Measurements from ENCODE around the gene CFAP61.

Gene CFAP61

GRCh38 chr20:20275636-20276035, 223.3 kb downstream of the CFAP61 start:
- no peak for DNase-seq (ENCODE audit: low read depth)

- no peak for DNase-seq (ENCODE audit: low read depth)
Observed at GRCh38 chr20:20276811-20277530, 224.6 kb downstream of the CFAP61 start.

- DNase-seq (ENCODE audit: low read depth) = no peak
Observed at GRCh38 chr20:20277894-20278335, 225.6 kb downstream of the CFAP61 start.

- no peak for DNase-seq (ENCODE audit: low read depth)
Observed at GRCh38 chr20:20286061-20286460, 233.7 kb downstream of the CFAP61 start.

GRCh38 chr20:20289331-20289730, 237.0 kb downstream of the CFAP61 start:
- DNase-seq (ENCODE audit: low read depth) = no peak

DNA sequence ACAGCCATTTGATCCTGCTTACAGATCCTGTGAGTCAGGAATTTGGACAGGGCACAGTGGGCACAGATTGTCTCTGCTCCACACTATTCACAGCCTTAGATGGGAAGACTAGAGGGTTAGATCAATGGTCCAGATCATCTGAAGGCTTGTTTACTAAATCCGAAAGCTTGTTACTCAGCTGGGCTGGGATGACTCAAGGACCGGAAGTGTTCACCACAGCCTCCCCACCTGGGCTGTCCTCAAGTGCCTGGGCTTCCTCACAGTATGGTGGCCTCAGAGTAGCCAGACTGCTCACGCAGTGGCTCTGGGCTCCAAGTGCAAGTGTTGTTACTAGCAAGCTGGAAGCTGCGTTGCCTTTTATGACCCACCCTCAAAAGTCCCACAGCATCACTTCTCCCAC, 240.1 kb downstream of the CFAP61 start:
- no peak for DNase-seq (ENCODE audit: low read depth)

DNA sequence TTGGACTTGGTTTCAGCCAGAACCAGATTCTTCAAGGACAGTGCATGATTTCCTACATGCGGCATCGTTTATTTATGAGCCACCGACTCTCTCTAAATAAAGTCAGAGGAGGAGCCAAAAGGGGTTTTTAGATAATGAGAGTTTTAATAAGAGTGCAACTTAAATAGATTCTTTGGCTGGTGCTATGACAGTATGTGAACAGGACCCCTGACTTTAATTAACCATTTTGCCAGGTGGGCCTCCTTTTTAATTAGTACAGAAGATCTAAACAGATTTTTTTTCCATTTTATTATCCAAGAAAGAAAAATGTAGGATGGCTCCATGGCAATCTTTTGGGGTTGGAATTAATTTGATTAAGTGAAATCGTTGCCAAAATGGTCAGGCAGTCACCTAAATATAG, 240.8 kb downstream of the CFAP61 start:
- DNase-seq (ENCODE audit: low read depth) = no peak

DNA sequence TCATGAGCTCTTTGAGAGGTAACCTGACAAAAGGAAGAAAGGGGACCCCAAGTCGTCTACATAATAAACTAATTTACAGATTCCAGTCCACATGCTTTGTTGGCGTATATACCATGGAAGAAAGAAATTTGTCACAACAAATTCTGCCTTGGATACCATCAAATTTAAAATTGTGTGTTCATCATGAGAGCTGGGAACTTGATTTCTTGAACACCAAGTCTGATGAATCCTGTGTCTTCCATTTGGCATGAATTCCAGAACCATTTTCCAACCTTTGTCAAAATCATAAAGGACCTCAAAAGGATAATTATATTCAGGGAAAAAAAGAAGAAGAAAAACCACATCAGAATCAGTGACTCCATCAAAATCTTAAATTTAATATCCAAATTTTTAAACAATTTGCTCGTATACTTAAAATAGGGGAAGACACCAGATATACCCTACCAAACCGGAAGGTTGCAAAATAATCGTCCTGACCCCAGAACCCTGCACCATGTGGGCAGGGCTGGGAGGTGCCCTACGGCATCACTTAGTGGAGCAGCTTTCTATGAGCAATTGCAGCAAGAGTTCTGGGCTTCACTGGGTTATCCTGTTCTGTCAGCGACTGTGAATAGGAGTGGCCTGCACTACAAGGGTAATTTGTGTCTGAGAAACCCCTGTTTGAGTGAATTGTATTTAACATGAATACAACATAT, 241.5 kb downstream of the CFAP61 start:
- no peak for DNase-seq (ENCODE audit: low read depth)

DNA sequence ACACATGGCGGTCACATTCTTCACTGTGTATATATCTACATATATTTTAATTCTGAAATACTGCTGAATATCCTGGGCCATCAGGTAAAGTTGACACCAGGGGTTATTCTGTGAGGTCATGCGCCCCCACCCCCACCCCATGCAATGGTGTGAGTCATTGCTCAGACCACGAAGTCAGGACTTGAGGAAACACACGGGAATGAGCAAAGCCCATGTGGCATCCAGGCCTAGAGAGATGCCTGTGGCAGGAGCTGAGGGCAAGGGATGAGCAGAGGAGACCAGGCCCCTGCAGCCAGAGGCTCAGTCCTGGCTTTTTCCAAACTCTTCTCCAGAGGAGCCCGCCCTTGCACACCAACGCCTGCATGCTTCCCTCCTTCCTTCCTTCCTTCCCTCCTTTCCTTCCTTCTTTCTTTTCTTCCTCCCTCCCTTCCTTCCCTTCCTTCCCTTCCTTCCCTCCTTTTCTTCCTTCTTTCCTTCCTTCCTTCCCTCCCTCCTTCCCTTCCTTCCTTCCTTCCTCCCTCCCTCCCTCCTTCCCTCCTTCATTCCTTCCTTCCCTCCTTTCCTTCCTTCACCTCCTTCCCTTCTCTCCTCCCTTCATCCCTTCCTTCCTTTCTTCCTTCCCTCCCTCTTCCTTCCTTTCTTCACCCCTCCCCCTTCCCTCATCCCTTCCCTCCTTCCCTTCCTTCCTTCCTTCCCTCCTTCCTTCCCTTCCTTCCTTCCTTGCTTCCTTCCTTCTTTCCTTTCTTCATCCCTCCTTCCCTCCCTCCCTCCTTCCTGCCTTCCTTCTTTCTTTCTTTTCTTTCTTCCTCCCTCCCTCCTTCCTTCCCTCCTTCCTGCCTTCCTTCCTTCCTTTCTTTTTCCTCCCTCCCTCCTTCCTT, 243.5 kb downstream of the CFAP61 start:
- no peak for DNase-seq (ENCODE audit: low read depth)

DNA sequence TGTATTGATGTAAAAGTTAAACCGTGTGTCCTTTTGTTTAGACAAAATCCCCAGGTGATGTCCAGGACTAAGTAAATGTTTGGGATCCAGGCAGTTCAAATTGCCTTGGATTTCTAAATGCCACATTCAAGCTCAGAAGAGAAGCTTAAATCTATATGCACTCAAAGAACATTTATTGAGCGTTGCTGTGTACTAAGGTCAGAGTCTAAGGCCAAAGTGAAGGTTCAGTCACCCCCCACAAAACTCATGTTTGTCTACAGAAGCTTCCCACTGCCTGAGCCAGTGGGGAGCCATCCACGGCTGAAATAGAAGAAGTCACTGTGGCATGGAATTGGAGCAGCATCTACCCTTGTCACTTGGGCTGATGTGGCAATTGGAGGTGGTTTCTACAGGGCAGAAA, 244.8 kb downstream of the CFAP61 start:
- DNase-seq (ENCODE audit: low read depth) = no peak

GRCh38 chr20:20297752-20298151, 245.4 kb downstream of the CFAP61 start:
- DNase-seq (ENCODE audit: low read depth) = no peak

- DNase-seq (ENCODE audit: low read depth) = no peak
Observed at GRCh38 chr20:20299904-20300303, 247.6 kb downstream of the CFAP61 start.

DNA sequence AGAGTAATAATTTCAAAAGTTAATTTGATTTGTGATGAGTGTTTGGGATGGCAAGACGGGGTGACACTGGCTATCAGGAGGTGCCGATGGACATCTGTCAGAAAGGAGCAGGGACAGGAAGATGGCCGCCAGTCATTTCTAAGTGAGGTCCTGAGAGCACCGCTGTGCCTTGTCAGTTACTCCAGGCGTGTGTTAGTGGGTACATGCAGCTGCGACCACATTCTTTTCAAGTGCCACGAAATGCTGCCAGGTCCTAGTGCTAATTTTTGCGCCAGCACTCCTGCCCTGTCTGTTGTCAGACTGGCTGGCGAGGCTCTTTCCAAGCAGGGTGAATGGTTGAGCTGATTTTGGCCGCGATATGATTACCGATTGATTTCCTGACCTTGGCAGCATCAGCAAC, 251.0 kb downstream of the CFAP61 start:
- no peak for DNase-seq (ENCODE audit: low read depth)

GRCh38 chr20:20303742-20304141, 251.4 kb downstream of the CFAP61 start:
- no peak for DNase-seq (ENCODE audit: low read depth)

GRCh38 chr20:20304942-20305341, 252.6 kb downstream of the CFAP61 start:
- no peak for DNase-seq (ENCODE audit: low read depth)

GRCh38 chr20:20312562-20312961, 260.2 kb downstream of the CFAP61 start:
- DNase-seq (ENCODE audit: low read depth) = no peak

DNA sequence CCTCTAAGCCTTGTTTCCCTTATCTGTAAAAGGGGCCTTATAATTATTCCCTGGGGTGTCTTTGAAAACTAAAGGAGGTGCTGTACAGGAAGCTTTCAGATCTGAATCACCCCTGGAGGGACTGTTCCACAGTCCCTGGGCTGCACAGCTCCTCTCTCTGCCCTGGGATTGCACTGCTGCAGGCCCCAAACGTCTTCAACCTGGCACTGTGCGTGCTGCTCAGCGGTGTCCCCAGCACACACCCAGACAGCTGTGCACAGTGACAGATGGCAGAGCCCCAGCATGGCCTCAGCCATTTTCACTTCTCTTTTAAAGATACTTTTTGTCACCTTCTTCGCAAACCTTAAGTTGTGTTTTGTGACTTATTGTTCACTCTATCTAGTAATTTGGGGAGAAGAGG, 264.9 kb downstream of the CFAP61 start:
- no peak for DNase-seq (ENCODE audit: low read depth)

GRCh38 chr20:20317621-20318364, 265.5 kb downstream of the CFAP61 start:
- DNase-seq (ENCODE audit: low read depth) = no peak

GRCh38 chr20:20318365-20319161, 266.2 kb downstream of the CFAP61 start:
- no peak for DNase-seq (ENCODE audit: low read depth)

DNA sequence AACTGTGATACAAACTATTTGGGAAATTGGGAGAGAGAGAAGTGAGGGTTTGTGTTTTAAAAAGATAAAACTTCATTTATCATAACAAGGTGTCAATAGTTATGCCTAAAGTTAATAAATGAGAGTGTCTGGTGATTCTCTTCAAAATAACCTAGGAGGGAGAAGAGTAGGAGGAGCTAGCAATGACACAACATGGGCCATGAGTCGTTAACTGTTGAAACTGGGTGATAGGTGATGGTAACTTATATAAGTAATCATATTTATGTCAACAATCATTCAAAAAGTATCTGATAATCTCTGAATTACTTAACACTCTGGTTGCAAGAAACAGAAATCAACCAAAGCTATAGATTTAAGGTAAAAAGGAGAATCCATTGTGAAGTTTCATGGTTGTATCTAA, 268.8 kb downstream of the CFAP61 start:
- no peak for DNase-seq (ENCODE audit: low read depth)

DNA sequence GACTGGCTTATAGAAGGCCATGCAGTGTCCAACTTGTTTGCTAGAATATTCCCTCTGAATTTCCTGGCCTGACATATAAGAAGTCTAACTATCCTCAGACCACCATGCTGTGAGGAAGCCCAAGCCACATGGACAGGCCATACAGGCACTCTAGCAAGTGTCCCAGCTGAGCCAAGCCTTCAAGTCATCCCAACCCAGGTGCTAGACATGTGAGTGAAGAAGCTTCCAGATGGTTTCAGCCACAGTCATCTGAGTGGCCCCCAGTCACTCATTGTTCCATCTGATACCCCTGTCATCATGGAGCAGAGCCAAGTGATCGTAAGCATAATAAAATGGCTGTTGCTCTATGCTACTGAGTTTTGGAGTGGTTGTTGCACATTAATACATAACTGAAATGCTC, 269.6 kb downstream of the CFAP61 start:
- DNase-seq (ENCODE audit: low read depth) = no peak

Data from CMK (cell line).